Lung (tissue), 12 donors: ENCODE measurements around the gene GPM6B. TPM values are rescaled to one million over a fixed set of nuclear protein-coding genes. Genes with fewer than 3 reads are reported as not detected.

ENCODE experiments used
- ATAC-seq: fragments of 200-7000 bp; cut with Tn5 transposase; one replicate; pipeline ENCODE4 v1.9.1; 2020; ENCODE audit warnings: moderate number of reproducible peaks; ENCODE audit not compliant: insufficient read depth, low FRiP score
- DNase-seq, 3 donors: peaks; one replicate each; pipeline ENCODE4 v3.0.0-alpha.2; 2013 to 2017
- H3K27ac ChIP-seq, 2 donors: one replicate each; pipeline ENCODE4 v1.5.1; 2013; ENCODE audit warnings: mild to moderate bottlenecking in 2 of 2, moderate library complexity in 2 of 2, control low read depth in 1 of 2, inconsistent platforms in 1 of 2, low read depth in 1 of 2, low read length in 1 of 2
- H3K27me3 ChIP-seq, 3 donors: one replicate each; pipeline ENCODE4 v1.5.1; 2013; ENCODE audit warnings: low read length in 2 of 3; ENCODE audit not compliant: control insufficient read depth in 3 of 3, insufficient read depth in 3 of 3
- H3K36me3 ChIP-seq, 4 donors: one replicate each; pipeline ENCODE4 v1.5.1; 2013; ENCODE audit warnings: low read length in 4 of 4, mild to moderate bottlenecking in 1 of 4, moderate library complexity in 1 of 4; ENCODE audit not compliant: control insufficient read depth in 4 of 4, insufficient read depth in 4 of 4
- H3K4me1 ChIP-seq, 5 donors: one replicate each; pipeline ENCODE4 v1.5.1; 2013; ENCODE audit warnings: low read length in 5 of 5, mild to moderate bottlenecking in 2 of 5, moderate library complexity in 1 of 5; ENCODE audit not compliant: control insufficient read depth in 5 of 5, insufficient read depth in 5 of 5
- H3K4me3 ChIP-seq: one replicate; pipeline ENCODE4 v1.5.1; 2013; ENCODE audit warnings: mild to moderate bottlenecking, control low read depth, moderate library complexity
- H3K9ac ChIP-seq, 2 donors: one replicate each; pipeline ENCODE4 v1.5.1; 2013; ENCODE audit warnings: low read length in 2 of 2, control low read depth in 1 of 2; ENCODE audit not compliant: insufficient read depth in 1 of 2
- H3K9me3 ChIP-seq, 4 donors: one replicate each; pipeline ENCODE4 v1.5.1; 2013; ENCODE audit warnings: low read length in 3 of 4, mild to moderate bottlenecking in 1 of 4, moderate library complexity in 1 of 4; ENCODE audit not compliant: control insufficient read depth in 4 of 4, insufficient read depth in 3 of 4
- WGBS, 2 donors: extraction: QIAGEN DNeasy Blood & Tissue Kit; methylation state at CpG; one replicate each; pipeline ENCODE4 v1.1.7; 2013; 5-methylcytosine and 5-hydroxymethylcytosine counted together
- polyA plus RNA-seq, 2 donors: library from polyadenylated mRNA; stranded (reverse); fragments of 200-250 nt; gene quantifications; one replicate each; pipeline ENCODE4 v1.2.1, GENCODE V29; 2013
- total RNA-seq, 2 donors: library from RNA; depleted of rRNA in 1 of 2; stranded (reverse); fragments of >200 nt in 1 of 2; gene quantifications; one replicate each; pipeline ENCODE4 v1.2.1, GENCODE V29; 2014 to 2021
- TF ChIP-seq, protein P1 (sequence below): IDR thresholded peaks from 2 replicates; pipeline ENCODE4 v1.5.1; 2012; ENCODE audit warnings: mild to moderate bottlenecking; ENCODE audit errors: control extremely low read depth, extremely low read depth
- donor health status: control.
- donor health status: control.
- donor health status: Bipolar disorder and iron deficiency.
- donor health status: healthy.
- donor health status: DM: yes; HTN: yes; CAD: no.

GPM6B gene
- total and polyA plus RNA-seq, 4 donors, result 3.9 to 18.0 (median 9.5) TPM

- Histone ChIP-seq H3K27me3 (peaks cover 0 to 45% (median 26%) of the 10 kb centered on the region in 3 donors), H3K9me3 (peaks cover 0 to 1% (median 0%) of the 10 kb centered on the region in 4 donors), H3K9ac (no peak overlapping the region), H3K36me3 (no peaks in the 10 kb centered on the region), H3K27ac (no peak overlapping the region), H3K4me1 (no peaks in the 10 kb centered on the region), H3K4me3 (no peak overlapping the region)
- TF ChIP-seq, protein P1, sequence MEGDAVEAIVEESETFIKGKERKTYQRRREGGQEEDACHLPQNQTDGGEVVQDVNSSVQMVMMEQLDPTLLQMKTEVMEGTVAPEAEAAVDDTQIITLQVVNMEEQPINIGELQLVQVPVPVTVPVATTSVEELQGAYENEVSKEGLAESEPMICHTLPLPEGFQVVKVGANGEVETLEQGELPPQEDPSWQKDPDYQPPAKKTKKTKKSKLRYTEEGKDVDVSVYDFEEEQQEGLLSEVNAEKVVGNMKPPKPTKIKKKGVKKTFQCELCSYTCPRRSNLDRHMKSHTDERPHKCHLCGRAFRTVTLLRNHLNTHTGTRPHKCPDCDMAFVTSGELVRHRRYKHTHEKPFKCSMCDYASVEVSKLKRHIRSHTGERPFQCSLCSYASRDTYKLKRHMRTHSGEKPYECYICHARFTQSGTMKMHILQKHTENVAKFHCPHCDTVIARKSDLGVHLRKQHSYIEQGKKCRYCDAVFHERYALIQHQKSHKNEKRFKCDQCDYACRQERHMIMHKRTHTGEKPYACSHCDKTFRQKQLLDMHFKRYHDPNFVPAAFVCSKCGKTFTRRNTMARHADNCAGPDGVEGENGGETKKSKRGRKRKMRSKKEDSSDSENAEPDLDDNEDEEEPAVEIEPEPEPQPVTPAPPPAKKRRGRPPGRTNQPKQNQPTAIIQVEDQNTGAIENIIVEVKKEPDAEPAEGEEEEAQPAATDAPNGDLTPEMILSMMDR, result no peak
- DNase-seq, result no peak
- ATAC-seq, result no peak
- WGBS, 2 donors, result 92 to 98% methylated on average over 4 of the region's 4 CpGs
Measured at GRCh38 chrX:13798184-13798583, 18.7 kb downstream of the GPM6B start.

- Histone ChIP-seq H3K9ac (no peak overlapping the region), H3K27me3 (peaks cover 0 to 39% (median 26%) of the 10 kb centered on the region in 3 donors), H3K27ac (no peak overlapping the region), H3K4me1 (no peaks in the 10 kb centered on the region), H3K9me3 (peaks cover 0 to 1% (median 0%) of the 10 kb centered on the region in 4 donors), H3K4me3 (no peak overlapping the region), H3K36me3 (no peaks in the 10 kb centered on the region)
- DNase-seq, result no peak
- WGBS, 2 donors, result 78 to 91% methylated on average over 4 of the region's 4 CpGs
- TF ChIP-seq, protein P1, result no peak
- no peak for ATAC-seq
Measured at GRCh38 chrX:13797512-13797911, 19.4 kb downstream of the GPM6B start.

- Histone ChIP-seq H3K27ac (no peak overlapping the region), H3K4me3 (no peak overlapping the region), H3K9ac (no peak overlapping the region), H3K27me3 (peaks cover 0 to 25% (median 16%) of the 10 kb centered on the region in 3 donors), H3K9me3 (no peaks in the 10 kb centered on the region), H3K4me1 (no peaks in the 10 kb centered on the region), H3K36me3 (no peaks in the 10 kb centered on the region)
- ATAC-seq (no peak), DNase-seq (no peak)
- TF ChIP-seq, protein P1, result no peak
- WGBS, 2 donors, result 84 to 87% methylated on average over 10 of the region's 10 CpGs
Measured at GRCh38 chrX:13794417-13794816, 22.5 kb downstream of the GPM6B start.

DNA sequence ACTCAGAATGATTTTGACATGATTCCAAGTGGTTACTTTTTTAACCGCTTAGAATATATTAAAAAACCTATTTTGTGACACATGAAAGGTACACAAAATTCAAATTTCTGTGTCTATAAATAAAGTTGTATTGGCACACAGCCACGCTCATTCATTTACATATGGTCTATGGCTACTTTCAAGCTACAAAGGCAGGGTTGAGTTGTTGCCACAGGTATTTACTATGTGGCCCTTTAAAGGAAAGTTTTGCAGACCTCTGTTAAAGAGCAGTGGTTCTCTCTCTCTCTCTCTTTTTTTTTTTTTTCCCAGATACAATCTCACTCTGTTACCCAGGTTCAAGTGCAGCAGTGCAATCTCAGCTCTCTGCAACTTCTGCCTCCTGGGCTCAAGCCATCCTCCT is 23.0 kb downstream of the GPM6B start:
- Histone ChIP-seq H3K9ac (no peak overlapping the region), H3K36me3 (no peaks in the 10 kb centered on the region), H3K27me3 (peaks cover 0 to 23% (median 18%) of the 10 kb centered on the region in 3 donors), H3K4me1 (no peaks in the 10 kb centered on the region), H3K27ac (no peak overlapping the region), H3K4me3 (no peak overlapping the region), H3K9me3 (no peaks in the 10 kb centered on the region)
- DNase-seq (no peak), ATAC-seq (no peak)
- TF ChIP-seq, protein P1, result no peak
- 85 to 87% methylated on average over 2 of the region's 2 CpGs for WGBS, 2 donors
